ENCODE results near the gene RFX2. TPM values are rescaled to one million over a fixed set of nuclear protein-coding genes. Genes with fewer than 3 reads are reported as not detected.

Gene RFX2
- total RNA-seq, 1 donor from 2014 or later, result 5.2 TPM

- Histone ChIP-seq H3K27me3 (ENCODE audit: control insufficient read depth in 3 of 3, insufficient read depth in 3 of 3, low read length in 3 of 3) (no peaks in the 10 kb centered on the region), H3K4me3 (ENCODE audit: low read length in 3 of 3) (peak overlapping the region in 2 of 3 donors; percentile 4 to 35), H3K27ac (ENCODE audit: low read depth, low read length) (no peak overlapping the region), H3K36me3 (ENCODE audit: control insufficient read depth in 3 of 3, insufficient read depth in 3 of 3, low read length in 3 of 3) (peaks cover 0 to 14% (median 8%) of the 10 kb centered on the region in 3 donors), H3K4me1 (ENCODE audit: control insufficient read depth in 3 of 3, insufficient read depth in 3 of 3, low read length in 3 of 3) (peaks cover 58 to 80% (median 62%) of the 10 kb centered on the region in 3 donors), H3K9me3 (ENCODE audit: control insufficient read depth in 3 of 3, low read length in 3 of 3) (no peaks in the 10 kb centered on the region), H3K9ac (ENCODE audit: low read depth in 1 of 3, low read length in 3 of 3) (peak overlapping the region in 2 of 3 donors; percentile 14 to 40)
These were observed 156.0 kb downstream of the RFX2 start for GRCh38 chr19:5954293-5954692.

DNA sequence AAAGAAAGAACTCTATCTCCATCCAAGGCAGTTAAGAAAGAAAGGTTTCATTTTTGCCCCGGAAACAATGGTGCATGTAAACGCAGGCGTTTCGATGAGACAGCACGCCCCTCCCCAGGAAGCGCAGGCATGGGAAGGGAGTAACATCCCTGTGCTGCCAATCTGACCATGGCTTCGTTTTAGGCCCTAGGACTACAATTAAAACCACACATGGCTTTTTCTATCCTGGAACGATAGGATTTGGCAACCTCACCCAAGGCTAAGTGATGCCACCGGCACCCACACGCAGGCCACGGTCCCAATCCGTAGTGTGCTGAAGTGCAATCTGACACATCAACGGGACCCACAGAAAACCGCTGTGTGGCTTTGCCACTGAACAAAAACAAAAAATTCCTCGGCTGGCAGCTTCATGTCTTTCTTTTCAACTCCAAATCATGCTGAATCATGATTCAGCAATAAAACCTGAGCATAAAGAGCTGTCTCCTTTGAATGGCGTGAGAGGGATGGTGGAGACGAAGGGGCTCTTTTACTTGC is 156.6 kb downstream of the RFX2 start:
- Histone ChIP-seq H3K36me3 (ENCODE audit: control insufficient read depth in 3 of 3, insufficient read depth in 3 of 3, low read length in 3 of 3) (peaks cover 0 to 12% (median 8%) of the 10 kb centered on the region in 3 donors), H3K27ac (ENCODE audit: low read depth, low read length) (no peak overlapping the region), H3K4me3 (ENCODE audit: low read length in 3 of 3) (no peak overlapping the region), H3K27me3 (ENCODE audit: control insufficient read depth in 3 of 3, insufficient read depth in 3 of 3, low read length in 3 of 3) (no peaks in the 10 kb centered on the region), H3K9ac (ENCODE audit: low read depth in 1 of 3, low read length in 3 of 3) (peak overlapping the region in 1 of 3 donors; percentile 14), H3K9me3 (ENCODE audit: control insufficient read depth in 3 of 3, low read length in 3 of 3) (no peaks in the 10 kb centered on the region), H3K4me1 (ENCODE audit: control insufficient read depth in 3 of 3, insufficient read depth in 3 of 3, low read length in 3 of 3) (peaks cover 57 to 77% (median 59%) of the 10 kb centered on the region in 3 donors)

GRCh38 chr19:5953030-5953589 is 157.2 kb downstream of the RFX2 start:
- Histone ChIP-seq H3K4me3 (ENCODE audit: low read length in 3 of 3) (peak overlapping the region in 1 of 3 donors; percentile 4), H3K27me3 (ENCODE audit: control insufficient read depth in 3 of 3, insufficient read depth in 3 of 3, low read length in 3 of 3) (no peaks in the 10 kb centered on the region), H3K27ac (ENCODE audit: low read depth, low read length) (no peak overlapping the region), H3K36me3 (ENCODE audit: control insufficient read depth in 3 of 3, insufficient read depth in 3 of 3, low read length in 3 of 3) (peaks cover 0 to 11% (median 6%) of the 10 kb centered on the region in 3 donors), H3K9me3 (ENCODE audit: control insufficient read depth in 3 of 3, low read length in 3 of 3) (no peaks in the 10 kb centered on the region), H3K4me1 (ENCODE audit: control insufficient read depth in 3 of 3, insufficient read depth in 3 of 3, low read length in 3 of 3) (peaks cover 53 to 73% (median 55%) of the 10 kb centered on the region in 3 donors), H3K9ac (ENCODE audit: low read depth in 1 of 3, low read length in 3 of 3) (no peak overlapping the region)

DNA sequence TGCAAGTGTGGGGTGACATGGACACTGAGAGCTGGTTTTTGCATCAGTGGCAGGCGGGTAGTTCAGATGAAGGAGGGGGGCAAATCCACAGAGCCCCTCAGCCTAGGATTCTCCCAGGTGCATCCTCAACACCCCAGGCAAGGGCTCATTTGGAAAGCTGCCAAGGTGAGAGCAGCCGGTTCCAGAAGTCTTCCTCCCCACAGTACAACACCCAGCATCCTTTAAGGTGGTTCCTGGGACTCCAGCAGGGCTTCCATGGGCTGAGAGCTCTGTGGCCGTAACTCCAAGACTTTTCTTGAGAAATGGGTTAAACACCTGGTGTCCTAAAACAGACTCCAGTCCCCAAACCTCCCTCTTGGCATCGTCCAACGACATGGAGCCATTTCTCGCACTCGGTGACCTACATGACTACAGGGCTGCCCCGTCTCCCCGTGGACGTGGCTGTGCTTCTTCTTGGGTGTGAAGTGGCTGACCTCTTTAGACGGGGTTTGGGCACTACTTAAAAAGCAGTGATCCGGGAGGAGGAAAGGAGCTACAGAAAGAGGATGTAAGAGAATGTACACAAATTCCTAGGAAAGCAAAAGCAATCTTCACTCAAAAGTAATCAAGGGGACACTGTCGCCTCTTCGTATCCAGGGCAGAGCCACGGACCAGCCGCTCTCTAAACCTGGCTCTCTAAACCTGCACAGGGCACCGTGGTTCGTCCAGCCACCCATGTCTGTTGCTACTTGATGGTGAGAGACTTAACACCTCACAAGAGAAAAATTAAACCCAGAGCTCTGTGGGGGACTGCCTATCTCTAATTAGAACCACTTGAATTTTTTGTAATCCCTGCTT is 157.9 kb downstream of the RFX2 start:
- Histone ChIP-seq H3K27me3 (ENCODE audit: control insufficient read depth in 3 of 3, insufficient read depth in 3 of 3, low read length in 3 of 3) (no peaks in the 10 kb centered on the region), H3K4me1 (ENCODE audit: control insufficient read depth in 3 of 3, insufficient read depth in 3 of 3, low read length in 3 of 3) (peaks cover 57 to 77% (median 61%) of the 10 kb centered on the region in 3 donors), H3K4me3 (ENCODE audit: low read length in 3 of 3) (peak overlapping the region in 1 of 3 donors; percentile 4), H3K9me3 (ENCODE audit: control insufficient read depth in 3 of 3, low read length in 3 of 3) (no peaks in the 10 kb centered on the region), H3K9ac (ENCODE audit: low read depth in 1 of 3, low read length in 3 of 3) (peak overlapping the region in 1 of 3 donors; percentile 57), H3K36me3 (ENCODE audit: control insufficient read depth in 3 of 3, insufficient read depth in 3 of 3, low read length in 3 of 3) (peaks cover 0 to 9% (median 6%) of the 10 kb centered on the region in 3 donors), H3K27ac (ENCODE audit: low read depth, low read length) (no peak overlapping the region)

DNA sequence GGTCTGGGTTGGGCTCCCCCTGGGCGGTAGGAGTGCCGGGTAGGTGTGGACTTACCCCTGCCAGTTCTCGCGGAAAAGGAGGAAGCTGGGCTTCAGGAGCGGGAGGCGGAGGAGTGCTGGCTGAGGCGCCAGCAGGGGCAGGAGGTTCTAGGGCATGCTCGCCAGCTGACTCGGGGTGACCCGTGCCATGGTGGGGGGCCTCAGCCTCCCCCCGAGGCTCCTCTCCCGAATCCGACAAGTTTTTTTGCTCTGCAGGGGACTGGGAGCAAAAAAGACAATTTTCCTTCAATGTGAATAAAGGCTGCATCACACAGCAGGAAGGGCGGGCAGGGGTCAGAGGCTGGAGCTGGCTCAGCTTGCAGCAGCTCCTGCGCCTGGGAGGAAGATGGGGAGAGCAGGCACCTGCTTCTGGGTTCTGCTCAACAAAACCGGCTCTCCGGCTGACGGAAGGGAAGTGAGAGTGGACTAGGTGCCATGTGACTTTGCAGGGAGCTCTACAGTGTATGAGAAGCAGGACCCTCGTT is 158.9 kb downstream of the RFX2 start:
- Histone ChIP-seq H3K36me3 (ENCODE audit: control insufficient read depth in 3 of 3, insufficient read depth in 3 of 3, low read length in 3 of 3) (peaks cover 0 to 9% (median 6%) of the 10 kb centered on the region in 3 donors), H3K9me3 (ENCODE audit: control insufficient read depth in 3 of 3, low read length in 3 of 3) (no peaks in the 10 kb centered on the region), H3K27ac (ENCODE audit: low read depth, low read length) (no peak overlapping the region), H3K4me3 (ENCODE audit: low read length in 3 of 3) (peak overlapping the region in 1 of 3 donors; percentile 6), H3K4me1 (ENCODE audit: control insufficient read depth in 3 of 3, insufficient read depth in 3 of 3, low read length in 3 of 3) (peaks cover 62 to 76% (median 62%) of the 10 kb centered on the region in 3 donors), H3K27me3 (ENCODE audit: control insufficient read depth in 3 of 3, insufficient read depth in 3 of 3, low read length in 3 of 3) (no peaks in the 10 kb centered on the region), H3K9ac (ENCODE audit: low read depth in 1 of 3, low read length in 3 of 3) (no peak overlapping the region)

DNA sequence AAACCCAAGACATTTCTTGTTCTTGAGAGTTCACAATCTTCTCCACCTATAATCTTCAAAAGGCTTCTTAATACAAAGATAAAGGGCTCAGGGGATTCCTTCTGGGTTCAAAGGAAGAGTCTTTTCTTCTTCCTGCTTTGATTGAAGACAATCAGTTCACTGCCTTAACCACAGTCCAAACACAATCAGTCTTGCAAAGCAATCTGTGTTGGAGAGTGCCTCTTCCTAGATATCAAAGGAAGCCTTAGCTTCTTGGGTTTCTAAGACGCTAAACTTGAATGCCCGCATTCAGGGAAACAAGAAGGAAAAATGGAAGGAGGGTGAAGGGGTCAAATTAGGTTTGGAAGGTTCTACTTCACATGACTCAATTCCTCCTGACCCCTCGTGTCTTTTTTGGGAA is 159.6 kb downstream of the RFX2 start:
- no peak overlapping the region for H3K9ac ChIP-seq (ENCODE audit: low read depth in 1 of 3, low read length in 3 of 3)
- H3K27me3 ChIP-seq (ENCODE audit: control insufficient read depth in 3 of 3, insufficient read depth in 3 of 3, low read length in 3 of 3), result no peaks in the 10 kb centered on the region
- no peak overlapping the region for H3K27ac ChIP-seq (ENCODE audit: low read depth, low read length)
- H3K4me3 ChIP-seq (ENCODE audit: low read length in 3 of 3), result no peak overlapping the region
- H3K36me3 ChIP-seq (ENCODE audit: control insufficient read depth in 3 of 3, insufficient read depth in 3 of 3, low read length in 3 of 3), result peaks cover 0 to 11% (median 7%) of the 10 kb centered on the region in 3 donors
- H3K9me3 ChIP-seq (ENCODE audit: control insufficient read depth in 3 of 3, low read length in 3 of 3), result no peaks in the 10 kb centered on the region
- peaks cover 62 to 78% (median 63%) of the 10 kb centered on the region in 3 donors for H3K4me1 ChIP-seq (ENCODE audit: control insufficient read depth in 3 of 3, insufficient read depth in 3 of 3, low read length in 3 of 3)

DNA sequence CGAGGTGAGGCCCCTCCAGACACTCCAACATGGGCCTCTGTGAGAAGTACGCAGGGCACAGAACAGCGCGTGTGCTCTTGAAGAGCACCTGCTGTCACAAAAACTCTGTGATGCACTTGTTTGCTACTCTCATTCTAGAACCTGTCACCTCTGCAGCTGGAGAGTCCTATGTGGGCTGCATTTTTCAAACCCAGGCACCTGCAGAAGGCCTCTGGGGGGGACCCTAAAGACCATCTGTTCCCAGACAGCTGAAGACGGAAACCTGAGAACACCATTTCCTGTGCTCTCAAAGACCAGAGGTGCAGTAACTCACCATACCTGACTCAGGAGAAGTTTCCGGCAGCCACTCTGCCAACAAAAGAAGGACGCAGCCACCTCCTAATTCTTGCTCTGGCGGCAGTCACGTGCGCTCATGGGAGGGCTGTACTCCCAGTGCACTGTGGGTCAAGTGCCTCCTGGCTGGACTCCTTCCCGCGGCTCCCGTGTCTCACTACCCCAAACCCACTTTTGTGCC is 160.5 kb downstream of the RFX2 start:
- H3K36me3 ChIP-seq (ENCODE audit: control insufficient read depth in 3 of 3, insufficient read depth in 3 of 3, low read length in 3 of 3), result peaks cover 0 to 11% (median 7%) of the 10 kb centered on the region in 3 donors
- H3K4me3 ChIP-seq (ENCODE audit: low read length in 3 of 3), result no peak overlapping the region
- peak overlapping the region in 1 of 3 donors; percentile 6 for H3K9ac ChIP-seq (ENCODE audit: low read depth in 1 of 3, low read length in 3 of 3)
- no peaks in the 10 kb centered on the region for H3K27me3 ChIP-seq (ENCODE audit: control insufficient read depth in 3 of 3, insufficient read depth in 3 of 3, low read length in 3 of 3)
- H3K4me1 ChIP-seq (ENCODE audit: control insufficient read depth in 3 of 3, insufficient read depth in 3 of 3, low read length in 3 of 3), result peaks cover 54 to 72% (median 59%) of the 10 kb centered on the region in 3 donors
- no peak overlapping the region for H3K27ac ChIP-seq (ENCODE audit: low read depth, low read length)
- H3K9me3 ChIP-seq (ENCODE audit: control insufficient read depth in 3 of 3, low read length in 3 of 3), result no peaks in the 10 kb centered on the region

- H3K9ac ChIP-seq (ENCODE audit: low read depth in 1 of 3, low read length in 3 of 3), result no peak overlapping the region
- H3K4me3 ChIP-seq (ENCODE audit: low read length in 3 of 3), result no peak overlapping the region
- peaks cover 0 to 11% (median 7%) of the 10 kb centered on the region in 3 donors for H3K36me3 ChIP-seq (ENCODE audit: control insufficient read depth in 3 of 3, insufficient read depth in 3 of 3, low read length in 3 of 3)
- no peaks in the 10 kb centered on the region for H3K27me3 ChIP-seq (ENCODE audit: control insufficient read depth in 3 of 3, insufficient read depth in 3 of 3, low read length in 3 of 3)
- no peaks in the 10 kb centered on the region for H3K9me3 ChIP-seq (ENCODE audit: control insufficient read depth in 3 of 3, low read length in 3 of 3)
- no peak overlapping the region for H3K27ac ChIP-seq (ENCODE audit: low read depth, low read length)
- peaks cover 45 to 66% (median 51%) of the 10 kb centered on the region in 3 donors for H3K4me1 ChIP-seq (ENCODE audit: control insufficient read depth in 3 of 3, insufficient read depth in 3 of 3, low read length in 3 of 3)
These were observed 161.3 kb downstream of the RFX2 start for GRCh38 chr19:5948752-5949564.

- H3K4me1 ChIP-seq (ENCODE audit: control insufficient read depth in 3 of 3, insufficient read depth in 3 of 3, low read length in 3 of 3), result peaks cover 38 to 53% (median 42%) of the 10 kb centered on the region in 3 donors
- H3K27me3 ChIP-seq (ENCODE audit: control insufficient read depth in 3 of 3, insufficient read depth in 3 of 3, low read length in 3 of 3), result no peaks in the 10 kb centered on the region
- H3K27ac ChIP-seq (ENCODE audit: low read depth, low read length), result peak overlapping the region; percentile 69
- H3K4me3 ChIP-seq (ENCODE audit: low read length in 3 of 3), result no peak overlapping the region
- H3K9me3 ChIP-seq (ENCODE audit: control insufficient read depth in 3 of 3, low read length in 3 of 3), result no peaks in the 10 kb centered on the region
- H3K36me3 ChIP-seq (ENCODE audit: control insufficient read depth in 3 of 3, insufficient read depth in 3 of 3, low read length in 3 of 3), result peaks cover 0 to 11% (median 7%) of the 10 kb centered on the region in 3 donors
- no peak overlapping the region for H3K9ac ChIP-seq (ENCODE audit: low read depth in 1 of 3, low read length in 3 of 3)
These were observed 162.9 kb downstream of the RFX2 start for GRCh38 chr19:5947435-5947834.

Measured in skeletal muscle tissue (tissue), 4 donors.